Gastrocnemius medialis (tissue), 4 donors: ENCODE data around the gene TSPAN5. TPM values are rescaled to one million over a fixed set of nuclear protein-coding genes. Genes with fewer than 3 reads are reported as not detected.

Experiments used
- ATAC-seq, 2 donors: fragments of 150-250 bp; one replicate each; pipeline ENCODE4 v1.9.1; 2016
- DNase-seq, 2 donors: peaks; one replicate each; pipeline ENCODE4 v3.0.0-alpha.2; 2019
- H3K27ac ChIP-seq, 4 donors: fragments of 200-600 bp; sonication (generic); 1 replicate in 1 of 4; 2 replicates in 3 of 4; pipeline ENCODE4 v1.5.1; 2016 to 2018; ENCODE audit warnings: mild to moderate bottlenecking in 2 of 4, moderate library complexity in 1 of 4
- H3K27me3 ChIP-seq, 3 donors: fragments of 200-600 bp; sonication (generic) in 2 of 3; 1 replicate in 1 of 3; 2 replicates in 2 of 3; pipeline versions ENCODE4 v1.5.1 to v1.6.0; 2016 to 2019; ENCODE audit warnings: mild to moderate bottlenecking in 1 of 3, moderate library complexity in 1 of 3
- H3K36me3 ChIP-seq, 2 donors: fragments of 200-600 bp; sonication (generic) in 1 of 2; one replicate each; pipeline ENCODE4 v1.5.1; 2017 to 2018
- H3K4me1 ChIP-seq, 2 donors: fragments of 200-600 bp; sonication (generic) in 1 of 2; one replicate each; pipeline ENCODE4 v1.5.1; 2016 to 2017; ENCODE audit warnings: mild to moderate bottlenecking in 2 of 2
- H3K4me3 ChIP-seq, 4 donors: fragments of 200-600 bp; sonication (generic) in 3 of 4; 1 replicate in 1 of 4; 2 replicates in 3 of 4; pipeline ENCODE4 v1.5.1; 2016 to 2019; ENCODE audit warnings: mild to moderate bottlenecking in 2 of 4
- H3K9me3 ChIP-seq, 3 donors: fragments of 200-600 bp; sonication (generic) in 2 of 3; 1 replicate in 1 of 3; 2 replicates in 2 of 3; pipeline ENCODE4 v1.5.1; 2016 to 2019
- POLR2A ChIP-seq, 2 donors: fragments of 450-650 bp; IDR thresholded peaks; one replicate each; pipeline ENCODE4 v1.6.1; 2017; ENCODE audit warnings: antibody characterized with exemption in 2 of 2, mild to moderate bottlenecking in 2 of 2, moderate library complexity in 2 of 2
- in situ Hi-C, 4 donors: fragments of 200-750 bp; cut with MboI; loops; one replicate each; pipeline versions ENCODE4 v1.15.0 to v1.8.0; 2017; ENCODE audit warnings: low sequenced_read_pairs in 4 of 4
- intact Hi-C: fragments of 100-400 bp; cut with DNase I; formaldehyde crosslinking; loops from one replicate; pipeline ENCODE4 v1.15.1; 2023; ENCODE audit warnings: low total_unique reads
- total RNA-seq, 4 donors: library from RNA; depleted of rRNA; stranded (reverse); fragments of >200 nt; gene quantifications; one replicate each; pipeline versions ENCODE4 v1.1.0 to v1.2.3, GENCODE V29; 2016
- TF ChIP-seq, protein P1 (sequence below), 5 experiments: fragments of 450-650 bp in 3 of 5; fragments of 200-600 bp in 2 of 5; sonication (generic) in 2 of 5; IDR thresholded peaks in 4 of 5; conservative IDR thresholded peaks in 1 of 5; 1 replicate in 4 of 5; 2 replicates in 1 of 5; pipeline ENCODE4 v1.5.1; 2016 to 2019; ENCODE audit warnings: antibody characterized with exemption in 5 of 5, mild to moderate bottlenecking in 3 of 5, moderate library complexity in 3 of 5

The TSPAN5 gene
- total RNA-seq, 4 donors from 2014 or later = 0.55 to 18.7 (median 0.79) TPM

DNA sequence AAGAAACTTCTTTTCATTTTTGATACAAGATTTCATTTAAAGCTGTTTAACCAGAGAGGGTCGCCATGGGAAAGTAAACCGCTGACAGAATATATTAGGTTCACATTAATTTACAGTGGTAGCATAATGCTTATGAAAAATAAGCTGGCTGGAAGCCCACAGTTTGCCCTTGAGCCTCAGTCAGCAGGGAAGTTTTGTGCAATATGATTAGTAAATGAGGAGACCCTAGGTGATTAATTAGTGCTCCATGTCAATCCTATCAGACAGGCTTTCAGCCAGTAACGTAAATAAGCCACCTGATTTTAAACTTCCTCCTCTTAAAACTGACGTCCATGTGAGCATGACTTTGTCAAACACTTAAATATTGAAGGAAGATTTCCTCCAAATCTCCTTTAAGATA lies 134.2 kb downstream of the TSPAN5 start:
- Histone ChIP-seq H3K27ac (no peak overlapping the region), H3K27me3 (no peaks in the 10 kb centered on the region), H3K36me3 (no peaks in the 10 kb centered on the region), H3K9me3 (no peaks in the 10 kb centered on the region), H3K4me3 (no peak overlapping the region), H3K4me1 (no peaks in the 10 kb centered on the region)
- in situ Hi-C loops (no loop called here), intact Hi-C loops (no loop called here)
- TF ChIP-seq, protein P1, sequence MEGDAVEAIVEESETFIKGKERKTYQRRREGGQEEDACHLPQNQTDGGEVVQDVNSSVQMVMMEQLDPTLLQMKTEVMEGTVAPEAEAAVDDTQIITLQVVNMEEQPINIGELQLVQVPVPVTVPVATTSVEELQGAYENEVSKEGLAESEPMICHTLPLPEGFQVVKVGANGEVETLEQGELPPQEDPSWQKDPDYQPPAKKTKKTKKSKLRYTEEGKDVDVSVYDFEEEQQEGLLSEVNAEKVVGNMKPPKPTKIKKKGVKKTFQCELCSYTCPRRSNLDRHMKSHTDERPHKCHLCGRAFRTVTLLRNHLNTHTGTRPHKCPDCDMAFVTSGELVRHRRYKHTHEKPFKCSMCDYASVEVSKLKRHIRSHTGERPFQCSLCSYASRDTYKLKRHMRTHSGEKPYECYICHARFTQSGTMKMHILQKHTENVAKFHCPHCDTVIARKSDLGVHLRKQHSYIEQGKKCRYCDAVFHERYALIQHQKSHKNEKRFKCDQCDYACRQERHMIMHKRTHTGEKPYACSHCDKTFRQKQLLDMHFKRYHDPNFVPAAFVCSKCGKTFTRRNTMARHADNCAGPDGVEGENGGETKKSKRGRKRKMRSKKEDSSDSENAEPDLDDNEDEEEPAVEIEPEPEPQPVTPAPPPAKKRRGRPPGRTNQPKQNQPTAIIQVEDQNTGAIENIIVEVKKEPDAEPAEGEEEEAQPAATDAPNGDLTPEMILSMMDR (IDR thresholded peaks at IDR 0.05 in 4 of 5, conservative IDR thresholded peaks at IDR 0.05 in 1 of 5) = no peak
- TF ChIP-seq POLR2A (IDR thresholded peaks at IDR 0.05) = no peak
- no peak for DNase-seq
- ATAC-seq = no peak

DNA sequence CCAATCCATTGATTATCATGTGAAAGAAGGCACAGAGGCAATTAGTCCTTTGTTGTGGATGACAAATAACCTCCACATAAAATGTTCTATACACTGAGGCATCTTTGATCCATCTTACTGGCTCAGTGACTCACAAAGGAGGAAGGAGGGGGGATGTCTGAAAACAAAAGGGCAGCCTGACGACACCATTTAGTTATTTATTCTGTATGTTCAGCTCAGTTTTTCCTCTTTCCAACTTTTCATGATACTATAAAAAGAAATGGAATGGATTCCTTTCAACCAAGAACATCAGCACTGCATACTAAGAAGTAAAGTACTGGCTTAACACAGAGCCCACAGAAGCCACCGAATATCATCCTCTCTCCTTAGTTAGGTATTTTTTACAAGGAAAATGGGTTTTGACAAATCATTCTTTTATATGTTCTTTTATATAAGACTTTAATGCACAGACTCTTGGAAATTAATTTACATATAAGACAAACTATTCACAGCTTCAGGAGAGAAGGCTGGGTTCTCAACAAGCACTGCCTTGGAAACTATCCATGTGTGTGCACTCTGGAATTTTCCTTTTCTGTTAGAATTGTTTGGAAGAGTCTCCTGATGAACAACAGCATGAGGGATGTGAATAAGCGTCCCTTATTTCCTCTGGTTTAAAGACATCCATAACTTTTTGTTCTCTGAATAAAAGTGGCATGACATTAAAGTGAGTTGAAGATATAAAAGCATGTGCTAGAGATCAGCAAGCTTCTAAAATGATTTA lies 135.6 kb downstream of the TSPAN5 start:
- Histone ChIP-seq H3K27me3 (no peaks in the 10 kb centered on the region), H3K36me3 (no peaks in the 10 kb centered on the region), H3K27ac (no peak overlapping the region), H3K4me3 (no peak overlapping the region), H3K4me1 (no peaks in the 10 kb centered on the region), H3K9me3 (no peaks in the 10 kb centered on the region)
- in situ Hi-C loops (no loop called here), intact Hi-C loops (no loop called here)
- no peak for ATAC-seq
- DNase-seq = no peak
- TF ChIP-seq POLR2A (IDR thresholded peaks at IDR 0.05) = no peak
- TF ChIP-seq, protein P1 (IDR thresholded peaks at IDR 0.05 in 4 of 5, conservative IDR thresholded peaks at IDR 0.05 in 1 of 5) = no peak

DNA sequence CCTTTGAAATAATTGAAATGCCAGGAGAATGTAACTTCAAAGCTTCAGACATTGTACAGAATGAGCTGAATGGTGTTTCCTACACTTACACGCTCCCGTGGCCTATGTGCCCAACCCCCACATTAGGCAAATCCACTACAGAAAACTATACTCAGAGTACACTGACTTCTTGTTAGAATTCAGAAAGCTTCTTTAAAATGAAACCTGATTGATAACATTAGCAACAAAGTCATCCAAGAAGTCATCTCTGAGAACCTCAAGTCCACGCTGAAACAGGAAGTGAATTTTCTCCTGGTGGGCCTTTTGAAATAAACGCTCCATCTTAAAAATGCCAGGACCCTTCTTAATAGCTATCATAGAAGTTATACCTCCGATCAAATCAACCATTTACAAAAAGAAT lies 136.3 kb downstream of the TSPAN5 start:
- H3K27me3 ChIP-seq = no peaks in the 10 kb centered on the region
- no peak overlapping the region for H3K27ac ChIP-seq
- in situ Hi-C loops = no loop called here
- TF ChIP-seq POLR2A (IDR thresholded peaks at IDR 0.05) = no peak
- TF ChIP-seq, protein P1 (IDR thresholded peaks at IDR 0.05 in 4 of 5, conservative IDR thresholded peaks at IDR 0.05 in 1 of 5) = no peak
- no peaks in the 10 kb centered on the region for H3K4me1 ChIP-seq
- intact Hi-C loops = no loop called here
- no peaks in the 10 kb centered on the region for H3K36me3 ChIP-seq
- ATAC-seq (no peak), DNase-seq (no peak)
- no peaks in the 10 kb centered on the region for H3K9me3 ChIP-seq
- no peak overlapping the region for H3K4me3 ChIP-seq

DNA sequence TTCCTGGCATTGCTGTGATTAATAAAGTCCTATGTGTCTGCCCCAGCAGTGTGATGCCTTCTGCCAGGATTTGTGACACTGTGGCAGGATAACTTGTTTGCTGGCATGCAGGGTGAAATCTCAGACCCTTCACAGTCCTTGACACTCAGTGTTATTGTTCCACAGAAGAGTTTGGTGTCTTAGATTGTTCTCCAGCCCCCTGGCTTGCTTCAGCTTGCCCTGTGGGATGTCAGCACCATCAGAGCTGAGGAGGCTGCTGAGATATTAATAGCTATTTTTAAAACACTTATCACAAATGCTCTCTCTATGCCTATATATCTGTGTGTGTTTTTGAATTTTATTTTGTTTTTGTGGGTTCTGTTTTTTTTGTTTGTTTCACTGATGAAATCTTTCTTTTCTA lies 136.9 kb downstream of the TSPAN5 start:
- Histone ChIP-seq H3K4me3 (no peak overlapping the region), H3K4me1 (no peaks in the 10 kb centered on the region), H3K36me3 (no peaks in the 10 kb centered on the region), H3K27me3 (no peaks in the 10 kb centered on the region), H3K27ac (no peak overlapping the region), H3K9me3 (no peaks in the 10 kb centered on the region)
- in situ Hi-C loops = no loop called here
- ATAC-seq (no peak), DNase-seq (no peak)
- TF ChIP-seq POLR2A (IDR thresholded peaks at IDR 0.05) = no peak
- TF ChIP-seq, protein P1 (IDR thresholded peaks at IDR 0.05 in 4 of 5, conservative IDR thresholded peaks at IDR 0.05 in 1 of 5) = no peak
- intact Hi-C loops = no loop called here
